MCF 10A (cell line): ENCODE measurements around the gene TNS1. TPM values are rescaled to one million over a fixed set of nuclear protein-coding genes. Genes with fewer than 3 reads are reported as not detected.

Experiments used
- BruUV-seq: library from RNA; stranded (reverse); fragments of 400-500 nt; replicated peaks from 2 replicates; lab custom pipeline; 2021; lab: Mats Ljungman, UMichigan
- CTCF ChIA-PET: fragments of 300-600 bp; sonication (Branson Sonifier 250); formaldehyde crosslinking; extraction: SDS; loops from one replicate; lab custom pipeline; 2021; ENCODE audit warnings: antibody characterized with exemption, inconsistent platforms; lab: Yijun Ruan, JAX
- POLR2A ChIA-PET: fragments of 300-600, 350-650 bp; sonication (Branson Sonifier 250); formaldehyde crosslinking; extraction: SDS; loops from one replicate; lab custom pipeline; 2020; ENCODE audit warnings: antibody characterized with exemption, inconsistent platforms; lab: Yijun Ruan, JAX
- DNase-seq: peaks from one replicate; pipeline ENCODE4 v3.0.0-alpha.2; 2018; ENCODE audit not compliant: unreplicated experiment
- H3K27ac Mint-ChIP-seq: one replicate; pipeline ENCODE4 v1.8.0; 2022; ENCODE audit warnings: mild to moderate bottlenecking, low read depth, mixed read lengths; ENCODE audit not compliant: unreplicated experiment
- H3K27me3 Mint-ChIP-seq: one replicate; pipeline ENCODE4 v1.8.0; 2022; ENCODE audit warnings: mixed read lengths; ENCODE audit not compliant: insufficient read depth, unreplicated experiment
- H3K36me3 Mint-ChIP-seq: one replicate; pipeline ENCODE4 v1.8.0; 2022; ENCODE audit warnings: mild to moderate bottlenecking, moderate library complexity, mixed read lengths; ENCODE audit not compliant: insufficient read depth, unreplicated experiment
- H3K4me1 Mint-ChIP-seq: one replicate; pipeline ENCODE4 v1.8.0; 2022; ENCODE audit warnings: mixed read lengths; ENCODE audit not compliant: insufficient read depth, unreplicated experiment
- H3K4me3 Mint-ChIP-seq: one replicate; pipeline ENCODE4 v1.8.0; 2022; ENCODE audit warnings: mild to moderate bottlenecking, moderate library complexity, mixed read lengths; ENCODE audit not compliant: unreplicated experiment
- H3K9me3 Mint-ChIP-seq: one replicate; pipeline ENCODE4 v1.8.0; 2022; ENCODE audit warnings: mixed read lengths; ENCODE audit not compliant: unreplicated experiment
- intact Hi-C: fragments of 100-400 bp; cut with micrococcal nuclease; formaldehyde crosslinking; loops from 2 replicates; pipeline ENCODE4 v1.14.1; 2022
- total RNA-seq: library from RNA; stranded (reverse); gene quantifications from 2 replicates; pipeline ENCODE4 v1.2.3, GENCODE V29; 2022
- TF ChIP-seq, protein P1 (sequence below): fragments of 200-600 bp; IDR thresholded peaks from one replicate; pipeline ENCODE4 v1.8.0; 2022; ENCODE audit warnings: antibody characterized with exemption, mild to moderate bottlenecking; ENCODE audit not compliant: unreplicated experiment

TNS1 gene
- total RNA-seq, 1 experiment from 2014 or later, result 3.3 TPM

DNA sequence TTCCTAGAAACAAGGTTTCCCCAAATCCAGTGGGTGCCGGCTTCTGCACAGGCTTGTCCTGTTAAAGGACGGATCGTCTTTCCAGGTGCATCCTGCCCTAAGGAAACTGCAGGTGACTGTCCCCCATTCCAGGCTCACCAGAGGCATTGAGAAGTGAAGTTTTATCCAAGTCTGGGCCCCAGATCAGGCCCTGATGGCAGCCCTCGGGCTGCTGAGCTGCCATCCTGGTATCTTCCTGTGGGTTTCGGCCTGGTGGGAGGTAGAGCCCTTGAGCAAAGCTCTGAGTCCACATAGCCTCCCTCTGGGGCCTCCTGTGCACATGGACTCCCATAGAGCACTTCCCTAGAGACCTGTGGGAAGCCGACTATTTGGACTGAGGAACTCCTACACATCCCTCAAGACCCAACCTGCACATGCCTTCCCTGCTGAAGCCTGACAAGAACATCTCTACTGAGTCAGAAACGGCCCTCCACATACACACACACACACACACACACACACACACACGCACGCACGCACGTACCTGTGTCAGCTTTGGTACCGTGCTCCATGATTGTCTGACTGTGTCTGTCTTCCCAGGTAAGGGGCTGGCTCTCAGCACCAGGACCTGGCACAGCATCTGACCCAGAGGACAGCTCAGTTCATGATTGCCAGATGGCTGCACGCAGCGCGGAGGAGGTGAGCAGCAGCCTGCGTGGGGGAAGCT lies 16.4 kb downstream of the TNS1 start:
- intact Hi-C loops, result no loop called here
- BruUV-seq, result no TSS peak
- DNase-seq, result no peak
- no peaks in the 10 kb centered on the region for H3K27me3 Mint-ChIP-seq
- POLR2A ChIA-PET, result interaction anchor here (0.7 kb wide), 1 partner anchor 99 kb away, joined by 3 read pairs; no protein-coding TSS in a partner anchor
- H3K4me3 Mint-ChIP-seq, result no peak overlapping the region
- no peaks in the 10 kb centered on the region for H3K9me3 Mint-ChIP-seq
- CTCF ChIA-PET, result interaction anchor here (0.5 to 15.5 kb wide), 12 partner anchors 10 to 1700 kb away, joined by 3 to 350 read pairs (median 3); no protein-coding TSS in a partner anchor
- peaks cover 7% of the 10 kb centered on the region for H3K4me1 Mint-ChIP-seq
- H3K27ac Mint-ChIP-seq, result no peak overlapping the region
- TF ChIP-seq, protein P1, sequence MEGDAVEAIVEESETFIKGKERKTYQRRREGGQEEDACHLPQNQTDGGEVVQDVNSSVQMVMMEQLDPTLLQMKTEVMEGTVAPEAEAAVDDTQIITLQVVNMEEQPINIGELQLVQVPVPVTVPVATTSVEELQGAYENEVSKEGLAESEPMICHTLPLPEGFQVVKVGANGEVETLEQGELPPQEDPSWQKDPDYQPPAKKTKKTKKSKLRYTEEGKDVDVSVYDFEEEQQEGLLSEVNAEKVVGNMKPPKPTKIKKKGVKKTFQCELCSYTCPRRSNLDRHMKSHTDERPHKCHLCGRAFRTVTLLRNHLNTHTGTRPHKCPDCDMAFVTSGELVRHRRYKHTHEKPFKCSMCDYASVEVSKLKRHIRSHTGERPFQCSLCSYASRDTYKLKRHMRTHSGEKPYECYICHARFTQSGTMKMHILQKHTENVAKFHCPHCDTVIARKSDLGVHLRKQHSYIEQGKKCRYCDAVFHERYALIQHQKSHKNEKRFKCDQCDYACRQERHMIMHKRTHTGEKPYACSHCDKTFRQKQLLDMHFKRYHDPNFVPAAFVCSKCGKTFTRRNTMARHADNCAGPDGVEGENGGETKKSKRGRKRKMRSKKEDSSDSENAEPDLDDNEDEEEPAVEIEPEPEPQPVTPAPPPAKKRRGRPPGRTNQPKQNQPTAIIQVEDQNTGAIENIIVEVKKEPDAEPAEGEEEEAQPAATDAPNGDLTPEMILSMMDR, result no peak
- peaks cover 6% of the 10 kb centered on the region for H3K36me3 Mint-ChIP-seq

DNA sequence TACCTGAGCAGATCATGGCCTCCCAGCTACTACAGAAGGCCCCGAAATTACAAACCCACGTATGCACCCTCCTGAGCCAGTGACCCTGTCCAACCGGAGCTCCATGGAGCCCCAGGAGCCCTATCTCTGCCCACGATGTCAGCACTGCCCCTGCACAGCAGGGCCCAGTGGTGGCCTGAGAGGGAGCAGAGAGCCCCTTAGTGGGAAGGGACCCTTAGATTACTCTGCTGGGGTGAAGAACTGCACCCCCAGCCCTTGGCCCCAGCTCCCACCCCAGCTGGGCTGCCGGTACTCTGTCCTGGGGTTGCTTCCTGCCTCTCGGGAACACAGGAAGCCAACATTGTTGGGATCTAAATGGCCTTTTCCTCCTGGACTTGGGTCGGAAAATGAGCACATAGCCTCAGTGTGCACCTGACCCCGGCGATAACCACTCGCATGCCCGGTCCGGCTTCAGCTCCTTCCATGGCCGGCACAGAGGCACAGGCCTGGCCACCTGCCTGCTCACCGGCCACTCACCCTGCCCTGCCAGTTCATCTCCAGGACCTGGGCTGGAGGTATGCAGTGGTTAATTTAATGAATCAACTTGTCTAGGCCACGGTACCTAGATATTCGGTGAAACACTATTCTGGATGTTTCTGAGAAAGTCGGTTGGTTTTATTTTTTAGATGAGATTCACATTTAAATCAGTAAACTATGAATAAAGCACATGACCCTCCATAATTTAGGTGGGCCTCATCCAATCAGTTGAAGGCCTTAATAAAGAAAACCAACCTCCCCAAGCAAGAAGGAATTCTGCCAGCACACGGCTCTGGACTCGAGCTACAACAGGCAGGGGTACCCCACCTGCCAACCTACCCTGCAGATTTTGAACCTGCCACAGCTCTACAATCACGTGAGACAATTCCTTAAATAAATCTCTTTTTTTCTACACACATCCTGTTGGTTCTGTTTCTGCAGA lies 19.2 kb downstream of the TNS1 start:
- H3K4me1 Mint-ChIP-seq, result peaks cover 2% of the 10 kb centered on the region
- no peaks in the 10 kb centered on the region for H3K36me3 Mint-ChIP-seq
- H3K27ac Mint-ChIP-seq, result no peak overlapping the region
- ChIA-PET POLR2A (interaction anchor here (0.6 kb wide), 1 partner anchor 1225 kb away, joined by 3 read pairs; no protein-coding TSS in a partner anchor), CTCF (interaction anchor here (0.6 to 15.5 kb wide), 2 partner anchors 97 to 195 kb away, joined by 3 to 350 read pairs; no protein-coding TSS in a partner anchor)
- H3K4me3 Mint-ChIP-seq, result no peak overlapping the region
- BruUV-seq, result no TSS peak
- TF ChIP-seq, protein P1, result no peak
- no peak for DNase-seq
- H3K27me3 Mint-ChIP-seq, result no peaks in the 10 kb centered on the region
- H3K9me3 Mint-ChIP-seq, result no peaks in the 10 kb centered on the region
- intact Hi-C loops, result no loop called here

DNA sequence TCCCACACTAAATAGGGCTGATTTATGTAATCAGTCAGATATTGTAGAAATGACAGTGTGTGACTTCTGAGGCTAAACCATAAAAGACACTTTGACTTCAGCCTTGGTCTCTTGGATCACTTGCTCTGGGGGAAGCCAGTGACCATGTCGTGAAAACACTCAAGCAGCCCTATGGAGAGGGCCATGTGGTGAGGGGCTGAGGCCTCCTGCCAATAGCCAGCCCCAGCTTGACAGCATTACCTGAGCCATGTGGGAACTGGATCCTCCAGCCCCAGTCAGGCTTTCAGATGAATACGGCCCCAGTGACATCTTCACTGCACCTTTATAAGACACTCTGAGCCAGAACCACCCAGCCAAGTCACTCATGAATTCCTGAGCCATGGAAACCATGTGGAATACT lies 20.8 kb downstream of the TNS1 start:
- no peak overlapping the region for H3K4me3 Mint-ChIP-seq
- H3K36me3 Mint-ChIP-seq, result no peaks in the 10 kb centered on the region
- BruUV-seq, result no TSS peak
- no peaks in the 10 kb centered on the region for H3K4me1 Mint-ChIP-seq
- intact Hi-C loops, result no loop called here
- H3K27ac Mint-ChIP-seq, result no peak overlapping the region
- no peaks in the 10 kb centered on the region for H3K9me3 Mint-ChIP-seq
- TF ChIP-seq, protein P1, result no peak
- POLR2A ChIA-PET, result no interaction called here
- DNase-seq, result no peak
- H3K27me3 Mint-ChIP-seq, result no peaks in the 10 kb centered on the region
- CTCF ChIA-PET, result interaction anchor here (0.9 to 15.5 kb wide), 3 partner anchors 30 to 193 kb away, joined by 3 to 350 read pairs (median 8); no protein-coding TSS in a partner anchor
